ENCODE results near the gene ZFYVE21.

- TF ChIP-seq HMGXB4 (CRISPR knock-in tag; IDR thresholded peaks at IDR 0.05), result no peak
- no peak for TF ChIP-seq CTCF (IDR thresholded peaks at IDR 0.05)
- TF ChIP-seq TEAD1 (CRISPR knock-in tag; IDR thresholded peaks at IDR 0.05), result no peak
- no peak for TF ChIP-seq TCF7 (CRISPR knock-in tag; IDR thresholded peaks at IDR 0.05; ENCODE audit: low read depth)
- TF ChIP-seq ZNF232 (CRISPR knock-in tag; IDR thresholded peaks at IDR 0.05), result no peak
- no peak for TF ChIP-seq JUN (CRISPR knock-in tag; IDR thresholded peaks at IDR 0.05)
- no peak for TF ChIP-seq TEAD4 (CRISPR knock-in tag; IDR thresholded peaks at IDR 0.05)
- TF ChIP-seq JAZF1 (CRISPR knock-in tag; IDR thresholded peaks at IDR 0.05), result no peak
- TF ChIP-seq ARID4B (CRISPR knock-in tag; IDR thresholded peaks at IDR 0.05; ENCODE audit: borderline replicate concordance), result no peak
- no peak for TF ChIP-seq SMAD4 (CRISPR knock-in tag; IDR thresholded peaks at IDR 0.05)
Measured at GRCh38 chr14:103695296-103696069, 20.1 kb upstream of the ZFYVE21 start.
